DOHH2 (cell line): Measurements from ENCODE around the gene CTDSP1.
A peak's percentile ranks its signal among the peaks of the same experiment; 100 is the strongest.

Experiments used
- H3F3A ChIP-seq: fragments of 200-600 bp; sonication (generic), shearing (Covaris generic); 2 replicates; pipeline ENCODE4 v1.6.0; 2016; ENCODE audit warnings: antibody characterized with exemption, mild to moderate bottlenecking; ENCODE audit not compliant: control insufficient read depth, insufficient read depth
- H3K27ac ChIP-seq: fragments of 200-600 bp; sonication (generic); 2 replicates; pipeline ENCODE4 v1.5.1; 2014; ENCODE audit warnings: low read depth, mild to moderate bottlenecking, low read length, moderate library complexity
- H3K27me3 ChIP-seq: fragments of 200-600 bp; sonication (generic); 2 replicates; pipeline ENCODE4 v1.6.1; 2014; ENCODE audit warnings: mild to moderate bottlenecking, low read length, mixed read lengths; ENCODE audit not compliant: control insufficient read depth
- H3K36me3 ChIP-seq: fragments of 200-600 bp; sonication (generic); 2 replicates; pipeline ENCODE4 v1.6.1; 2014; ENCODE audit warnings: mild to moderate bottlenecking, low read length, moderate library complexity, mixed read lengths; ENCODE audit not compliant: control insufficient read depth
- H3K4me1 ChIP-seq: fragments of 200-600 bp; sonication (generic); 2 replicates; pipeline ENCODE4 v1.6.1; 2014; ENCODE audit warnings: mild to moderate bottlenecking, low read length, mixed read lengths; ENCODE audit not compliant: control insufficient read depth
- H3K4me2 ChIP-seq: fragments of 200-600 bp; sonication (generic); 2 replicates; pipeline ENCODE4 v1.6.0; 2014; ENCODE audit warnings: mild to moderate bottlenecking, low read length, moderate library complexity
- H3K4me3 ChIP-seq: fragments of 200-600 bp; sonication (generic); 2 replicates; pipeline ENCODE4 v1.5.1; 2014; ENCODE audit warnings: mild to moderate bottlenecking, low read length, mixed read lengths
- H3K79me2 ChIP-seq: fragments of 200-600 bp; sonication (generic); 2 replicates; pipeline ENCODE4 v1.6.1; 2014; ENCODE audit warnings: mild to moderate bottlenecking, low read length, mixed read lengths; ENCODE audit not compliant: control insufficient read depth
- H3K9me2 ChIP-seq: fragments of 200-600 bp; sonication (generic); replicated peaks from 2 replicates; pipeline ENCODE4 v1.6.1; 2014; ENCODE audit warnings: mild to moderate bottlenecking, low read length, mixed read lengths; ENCODE audit not compliant: control insufficient read depth
- H3K9me3 ChIP-seq: fragments of 200-600 bp; sonication (generic); 2 replicates; pipeline ENCODE4 v1.6.1; 2014; ENCODE audit warnings: antibody characterized with exemption, low read length, mixed read lengths; ENCODE audit not compliant: control insufficient read depth, insufficient read depth
- H4K20me1 ChIP-seq: fragments of 200-600 bp; sonication (generic); 2 replicates; pipeline ENCODE4 v1.6.0; 2014; ENCODE audit warnings: low read depth, mild to moderate bottlenecking, antibody characterized with exemption, low read length, moderate library complexity; ENCODE audit not compliant: control insufficient read depth, insufficient read depth
- EZH2phosphoT487 ChIP-seq: fragments of 200-600 bp; sonication (generic); IDR thresholded peaks from 2 replicates; pipeline ENCODE4 v1.6.1; 2017; ENCODE audit warnings: borderline replicate concordance, mild to moderate bottlenecking, antibody characterized with exemption, low read length, moderate library complexity, mixed read lengths
- TF ChIP-seq, protein P1 (sequence below): fragments of 200-600 bp; sonication (generic); IDR thresholded peaks from one replicate; pipeline ENCODE4 v1.5.1; 2014; ENCODE audit warnings: antibody characterized with exemption, mild to moderate bottlenecking, low read depth, low read length; ENCODE audit not compliant: poor library complexity, severe bottlenecking

The CTDSP1 gene

DNA sequence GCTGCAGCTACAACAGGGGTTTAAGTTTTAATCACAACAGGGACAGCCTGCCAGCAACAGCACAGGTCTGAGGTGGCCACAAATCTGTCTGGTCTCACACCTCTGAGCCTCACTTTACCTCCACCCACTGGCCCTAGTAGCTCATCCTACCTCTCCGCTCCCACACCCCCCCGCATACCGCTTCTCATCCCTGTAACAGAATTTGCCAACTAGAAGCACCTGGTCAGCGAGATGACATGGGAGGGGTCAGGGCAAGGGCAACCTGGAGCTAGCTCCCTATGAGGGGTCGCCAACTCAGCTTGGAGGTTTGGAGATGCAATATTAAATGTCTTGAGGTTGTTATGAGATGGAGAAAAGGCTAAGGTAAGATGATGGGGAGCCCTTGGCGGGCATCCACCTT lies 35.5 kb upstream of the CTDSP1 start:
- H3K79me2 ChIP-seq: no peaks in the 10 kb centered on the region
- no peaks in the 10 kb centered on the region for H3K36me3 ChIP-seq
- no peaks in the 10 kb centered on the region for H3K27me3 ChIP-seq
- H4K20me1 ChIP-seq: no peaks in the 10 kb centered on the region
- H3K9me2 ChIP-seq: no peaks in the 10 kb centered on the region
- H3K9me3 ChIP-seq: no peaks in the 10 kb centered on the region
- H3K4me1 ChIP-seq: peaks cover 49% of the 10 kb centered on the region
- no peak for TF ChIP-seq EZH2phosphoT487
- TF ChIP-seq, protein P1, sequence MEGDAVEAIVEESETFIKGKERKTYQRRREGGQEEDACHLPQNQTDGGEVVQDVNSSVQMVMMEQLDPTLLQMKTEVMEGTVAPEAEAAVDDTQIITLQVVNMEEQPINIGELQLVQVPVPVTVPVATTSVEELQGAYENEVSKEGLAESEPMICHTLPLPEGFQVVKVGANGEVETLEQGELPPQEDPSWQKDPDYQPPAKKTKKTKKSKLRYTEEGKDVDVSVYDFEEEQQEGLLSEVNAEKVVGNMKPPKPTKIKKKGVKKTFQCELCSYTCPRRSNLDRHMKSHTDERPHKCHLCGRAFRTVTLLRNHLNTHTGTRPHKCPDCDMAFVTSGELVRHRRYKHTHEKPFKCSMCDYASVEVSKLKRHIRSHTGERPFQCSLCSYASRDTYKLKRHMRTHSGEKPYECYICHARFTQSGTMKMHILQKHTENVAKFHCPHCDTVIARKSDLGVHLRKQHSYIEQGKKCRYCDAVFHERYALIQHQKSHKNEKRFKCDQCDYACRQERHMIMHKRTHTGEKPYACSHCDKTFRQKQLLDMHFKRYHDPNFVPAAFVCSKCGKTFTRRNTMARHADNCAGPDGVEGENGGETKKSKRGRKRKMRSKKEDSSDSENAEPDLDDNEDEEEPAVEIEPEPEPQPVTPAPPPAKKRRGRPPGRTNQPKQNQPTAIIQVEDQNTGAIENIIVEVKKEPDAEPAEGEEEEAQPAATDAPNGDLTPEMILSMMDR: no peak
- H3K27ac ChIP-seq: no peak overlapping the region
- H3K4me2 ChIP-seq: no peak overlapping the region
- no peak overlapping the region for H3K4me3 ChIP-seq
- peaks cover 26% of the 10 kb centered on the region for H3F3A ChIP-seq

DNA sequence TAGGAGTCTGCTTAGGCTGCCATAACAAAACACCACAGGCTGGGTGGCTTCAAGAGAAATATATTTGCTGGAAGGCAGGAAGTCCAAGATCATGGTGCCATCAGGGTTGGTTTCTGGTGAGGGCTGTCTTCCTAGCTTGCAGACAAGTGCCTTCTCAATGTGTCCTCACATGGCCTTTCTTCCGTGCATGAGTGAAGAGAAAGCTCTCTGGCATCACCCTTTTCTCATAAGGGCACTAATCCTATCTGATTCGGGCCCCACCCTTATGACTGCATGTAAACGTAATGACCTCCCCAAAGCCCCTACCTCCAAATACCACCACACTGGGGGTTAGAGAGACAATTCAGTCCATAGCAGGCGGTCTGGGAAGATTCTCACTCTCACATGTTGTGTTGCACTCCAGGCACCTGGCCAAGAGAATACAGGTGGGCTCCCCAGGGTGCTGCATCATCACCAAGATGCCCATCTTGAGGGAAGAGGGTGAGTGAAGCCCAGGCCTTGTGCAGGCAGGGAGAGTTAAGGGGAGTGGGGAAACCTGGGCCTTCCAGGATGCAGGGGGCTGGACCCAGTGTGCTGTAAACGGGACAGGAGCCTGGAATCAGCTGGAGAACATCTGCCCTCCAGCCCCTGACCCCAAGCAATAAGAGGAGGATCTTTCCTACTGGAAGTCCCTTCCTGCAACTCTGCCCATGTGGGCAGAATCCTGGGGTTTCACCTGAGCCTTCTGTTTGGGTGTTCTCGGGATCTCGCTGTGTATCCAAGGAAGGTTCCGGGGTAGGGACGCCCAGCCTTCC lies 32.9 kb upstream of the CTDSP1 start:
- peak overlapping the region; percentile 85 for H3K4me2 ChIP-seq

DNA sequence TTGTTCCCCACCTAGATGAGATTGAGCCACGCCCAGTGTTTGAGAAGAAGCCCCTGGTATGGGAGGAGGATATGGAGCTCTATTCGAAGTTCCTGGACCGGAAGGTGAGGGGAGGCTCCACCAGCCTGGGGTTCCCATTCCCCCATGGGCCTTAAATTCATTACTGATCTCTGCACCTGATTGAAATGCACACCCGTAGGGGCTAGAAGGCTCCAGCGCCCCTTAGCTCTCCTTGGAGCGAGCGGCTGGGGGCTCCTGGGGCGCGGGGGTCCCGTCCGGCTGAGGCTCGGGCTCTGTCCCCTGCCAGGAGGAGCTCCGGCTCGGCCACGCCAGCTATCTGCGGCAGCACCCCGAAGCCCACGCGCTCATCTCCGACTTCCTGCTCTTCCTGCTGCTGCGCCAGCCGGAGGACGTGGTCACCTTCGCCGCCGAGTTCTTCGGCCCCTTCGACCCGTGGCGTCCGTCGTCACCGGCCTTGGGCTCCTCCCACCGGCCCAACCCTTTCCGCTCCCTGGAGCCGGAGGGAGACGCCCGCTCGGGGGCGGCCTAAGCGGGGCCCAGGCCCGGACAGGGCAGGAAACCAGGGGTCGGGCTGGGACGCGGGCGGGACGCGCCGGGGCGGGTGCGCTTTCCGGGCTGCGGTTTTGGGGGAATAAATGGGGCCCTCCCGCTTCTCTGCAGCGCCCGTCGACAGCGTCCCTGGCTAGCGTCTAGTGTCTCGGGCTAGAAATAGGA lies 32.1 kb upstream of the CTDSP1 start:
- Histone ChIP-seq H3K79me2 (no peaks in the 10 kb centered on the region), H3K4me3 (peak overlapping the region; percentile 63), H3K27me3 (no peaks in the 10 kb centered on the region), H4K20me1 (no peaks in the 10 kb centered on the region), H3K36me3 (no peaks in the 10 kb centered on the region), H3K9me2 (no peaks in the 10 kb centered on the region), H3K4me1 (peaks cover 75% of the 10 kb centered on the region), H3K9me3 (no peaks in the 10 kb centered on the region), H3K4me2 (peak overlapping the region; percentile 85), H3K27ac (peak overlapping the region; percentile 29), H3F3A (peaks cover 50% of the 10 kb centered on the region)
- TF ChIP-seq EZH2phosphoT487: no peak
- TF ChIP-seq, protein P1: no peak

More for the DNA sequence above, 32.9 kb upstream of the CTDSP1 start:
- Histone ChIP-seq H3K4me3 (peak overlapping the region; percentile 63), H3K4me1 (peaks cover 71% of the 10 kb centered on the region), H3K9me3 (no peaks in the 10 kb centered on the region), H3F3A (peaks cover 46% of the 10 kb centered on the region), H3K27me3 (no peaks in the 10 kb centered on the region), H3K27ac (no peak overlapping the region), H3K9me2 (no peaks in the 10 kb centered on the region), H3K36me3 (no peaks in the 10 kb centered on the region), H3K79me2 (no peaks in the 10 kb centered on the region), H4K20me1 (no peaks in the 10 kb centered on the region)
- no peak for TF ChIP-seq EZH2phosphoT487
- TF ChIP-seq, protein P1: no peak
